PFSK-1 (cell line): ENCODE data around the gene MAP3K4.

Source experiments
- POLR2AphosphoS5 ChIP-seq: IDR thresholded peaks from 2 replicates; pipeline ENCODE4 v1.6.1; 2012; ENCODE audit warnings: low read depth, mild to moderate bottlenecking, control low read depth, low read length, moderate library complexity
- REST ChIP-seq, 2 experiments: IDR thresholded peaks; 2 replicates each; pipeline versions ENCODE4 v1.6.1 to v1.8.0; 2011 to 2012; ENCODE audit warnings: low read depth in 2 of 2, low read length in 2 of 2, control low read depth in 1 of 2, inconsistent platforms in 1 of 2, mild to moderate bottlenecking in 1 of 2, moderate library complexity in 1 of 2; ENCODE audit not compliant: insufficient read depth in 1 of 2
- SIN3A ChIP-seq: IDR thresholded peaks from 2 replicates; pipeline ENCODE4 v1.6.1; 2012; ENCODE audit warnings: mild to moderate bottlenecking, low read length, moderate library complexity, borderline replicate concordance; ENCODE audit not compliant: insufficient read depth
- TAF1 ChIP-seq: IDR thresholded peaks from 2 replicates; pipeline ENCODE4 v1.6.1; 2012; ENCODE audit warnings: low read length, control low read depth, borderline replicate concordance; ENCODE audit not compliant: insufficient read depth

- TF ChIP-seq REST (IDR thresholded peaks at IDR 0.05; ENCODE audit: insufficient read depth in 1 of 2, low read depth in 2 of 2, low read length in 2 of 2), result no peak
- no peak for TF ChIP-seq POLR2AphosphoS5
- no peak for TF ChIP-seq TAF1
- TF ChIP-seq SIN3A, result no peak
These were observed 159.6 kb downstream of the MAP3K4 start for GRCh38 chr6:161151059-161151645.
